Ovary (tissue), 3 donors: ENCODE measurements around the gene APBB2.

Experiments used
- POLR2A ChIP-seq: fragments of 450-650 bp; IDR thresholded peaks from one replicate; pipeline ENCODE4 v1.6.1; 2017; ENCODE audit warnings: antibody characterized with exemption, mild to moderate bottlenecking, moderate library complexity
- TF ChIP-seq, protein P1 (sequence below), 3 donors: fragments of 450-650 bp in 2 of 3; fragments of 200-600 bp in 1 of 3; IDR thresholded peaks; one replicate each; pipeline versions ENCODE4 v1.5.1 to v1.8.0; 2016 to 2022; ENCODE audit warnings: antibody characterized with exemption in 3 of 3, mild to moderate bottlenecking in 1 of 3
- donor health status: DM: no; HTN: no; CAD: no.

DNA sequence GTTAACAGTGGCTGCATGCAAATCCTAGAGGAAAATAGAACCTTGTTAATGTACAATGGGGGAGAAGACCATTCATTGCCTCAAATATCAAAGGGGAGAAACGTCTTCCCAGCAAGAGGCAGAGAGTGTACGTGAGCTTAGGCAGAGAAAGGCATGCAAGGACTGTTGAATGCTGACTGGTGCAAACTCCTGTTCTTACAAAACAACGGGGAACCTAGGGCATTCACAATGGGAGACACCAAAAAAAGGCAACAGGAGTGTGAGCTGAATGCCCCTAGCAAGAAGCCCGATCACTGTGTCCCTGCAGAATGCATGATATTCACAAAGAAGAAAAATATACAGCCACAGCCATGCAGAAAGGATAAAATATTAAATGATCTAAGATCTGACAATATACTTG, 279.7 kb downstream of the APBB2 start:
- TF ChIP-seq POLR2A, result no peak
- TF ChIP-seq, protein P1, sequence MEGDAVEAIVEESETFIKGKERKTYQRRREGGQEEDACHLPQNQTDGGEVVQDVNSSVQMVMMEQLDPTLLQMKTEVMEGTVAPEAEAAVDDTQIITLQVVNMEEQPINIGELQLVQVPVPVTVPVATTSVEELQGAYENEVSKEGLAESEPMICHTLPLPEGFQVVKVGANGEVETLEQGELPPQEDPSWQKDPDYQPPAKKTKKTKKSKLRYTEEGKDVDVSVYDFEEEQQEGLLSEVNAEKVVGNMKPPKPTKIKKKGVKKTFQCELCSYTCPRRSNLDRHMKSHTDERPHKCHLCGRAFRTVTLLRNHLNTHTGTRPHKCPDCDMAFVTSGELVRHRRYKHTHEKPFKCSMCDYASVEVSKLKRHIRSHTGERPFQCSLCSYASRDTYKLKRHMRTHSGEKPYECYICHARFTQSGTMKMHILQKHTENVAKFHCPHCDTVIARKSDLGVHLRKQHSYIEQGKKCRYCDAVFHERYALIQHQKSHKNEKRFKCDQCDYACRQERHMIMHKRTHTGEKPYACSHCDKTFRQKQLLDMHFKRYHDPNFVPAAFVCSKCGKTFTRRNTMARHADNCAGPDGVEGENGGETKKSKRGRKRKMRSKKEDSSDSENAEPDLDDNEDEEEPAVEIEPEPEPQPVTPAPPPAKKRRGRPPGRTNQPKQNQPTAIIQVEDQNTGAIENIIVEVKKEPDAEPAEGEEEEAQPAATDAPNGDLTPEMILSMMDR (IDR thresholded peaks at IDR 0.05), result no peak
